Epithelial cell of proximal tubule (primary cell): ENCODE results near the gene CCNYL1. TPM values are rescaled to one million over a fixed set of nuclear protein-coding genes. Genes with fewer than 3 reads are reported as not detected.
"Not testable (repeated sequence)": the region's sequence is repeated elsewhere in the genome, so short reads cannot be mapped to it uniquely, and the experiment has no call there.

Source experiments
- DNase-seq: peaks from one replicate; pipeline ENCODE4 v3.0.0-alpha.2; 2011; ENCODE audit warnings: low read depth
- H3K4me3 ChIP-seq: 2 replicates; pipeline ENCODE4 v1.5.1; 2011; ENCODE audit warnings: low read depth, mild to moderate bottlenecking, low read length
- total RNA-seq: library from RNA; depleted of rRNA; stranded (reverse); fragments of >200 nt; gene quantifications from 2 replicates; pipeline ENCODE4 v1.2.3, GENCODE V29; 2015
- TF ChIP-seq, protein P1 (sequence below): conservative IDR thresholded peaks from 2 replicates; pipeline ENCODE4 v1.5.1; 2012; ENCODE audit warnings: low read depth, mild to moderate bottlenecking, low read length

The CCNYL1 gene
- total RNA-seq, 1 donor from 2014 or later: 20.5 TPM

DNA sequence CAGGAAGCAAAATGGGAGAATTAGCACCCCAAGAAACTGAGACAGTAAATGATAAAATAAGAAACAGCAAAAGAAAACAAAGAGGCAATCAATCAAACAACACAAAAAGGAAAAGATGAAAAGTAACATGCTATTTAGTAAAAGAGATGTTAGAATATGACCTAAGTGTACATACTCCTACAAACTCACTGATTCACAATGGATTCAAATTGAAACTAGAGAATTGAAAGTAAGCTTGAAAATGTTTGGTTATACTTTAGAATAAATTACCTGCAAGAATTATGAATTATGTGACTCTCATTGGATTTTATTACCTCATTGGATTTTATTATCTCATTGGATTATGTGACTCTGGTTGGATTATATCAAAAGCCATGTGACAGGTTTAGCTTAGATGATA, 22.8 kb upstream of the CCNYL1 start:
- TF ChIP-seq, protein P1, sequence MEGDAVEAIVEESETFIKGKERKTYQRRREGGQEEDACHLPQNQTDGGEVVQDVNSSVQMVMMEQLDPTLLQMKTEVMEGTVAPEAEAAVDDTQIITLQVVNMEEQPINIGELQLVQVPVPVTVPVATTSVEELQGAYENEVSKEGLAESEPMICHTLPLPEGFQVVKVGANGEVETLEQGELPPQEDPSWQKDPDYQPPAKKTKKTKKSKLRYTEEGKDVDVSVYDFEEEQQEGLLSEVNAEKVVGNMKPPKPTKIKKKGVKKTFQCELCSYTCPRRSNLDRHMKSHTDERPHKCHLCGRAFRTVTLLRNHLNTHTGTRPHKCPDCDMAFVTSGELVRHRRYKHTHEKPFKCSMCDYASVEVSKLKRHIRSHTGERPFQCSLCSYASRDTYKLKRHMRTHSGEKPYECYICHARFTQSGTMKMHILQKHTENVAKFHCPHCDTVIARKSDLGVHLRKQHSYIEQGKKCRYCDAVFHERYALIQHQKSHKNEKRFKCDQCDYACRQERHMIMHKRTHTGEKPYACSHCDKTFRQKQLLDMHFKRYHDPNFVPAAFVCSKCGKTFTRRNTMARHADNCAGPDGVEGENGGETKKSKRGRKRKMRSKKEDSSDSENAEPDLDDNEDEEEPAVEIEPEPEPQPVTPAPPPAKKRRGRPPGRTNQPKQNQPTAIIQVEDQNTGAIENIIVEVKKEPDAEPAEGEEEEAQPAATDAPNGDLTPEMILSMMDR: no peak
- DNase-seq: no peak

DNA sequence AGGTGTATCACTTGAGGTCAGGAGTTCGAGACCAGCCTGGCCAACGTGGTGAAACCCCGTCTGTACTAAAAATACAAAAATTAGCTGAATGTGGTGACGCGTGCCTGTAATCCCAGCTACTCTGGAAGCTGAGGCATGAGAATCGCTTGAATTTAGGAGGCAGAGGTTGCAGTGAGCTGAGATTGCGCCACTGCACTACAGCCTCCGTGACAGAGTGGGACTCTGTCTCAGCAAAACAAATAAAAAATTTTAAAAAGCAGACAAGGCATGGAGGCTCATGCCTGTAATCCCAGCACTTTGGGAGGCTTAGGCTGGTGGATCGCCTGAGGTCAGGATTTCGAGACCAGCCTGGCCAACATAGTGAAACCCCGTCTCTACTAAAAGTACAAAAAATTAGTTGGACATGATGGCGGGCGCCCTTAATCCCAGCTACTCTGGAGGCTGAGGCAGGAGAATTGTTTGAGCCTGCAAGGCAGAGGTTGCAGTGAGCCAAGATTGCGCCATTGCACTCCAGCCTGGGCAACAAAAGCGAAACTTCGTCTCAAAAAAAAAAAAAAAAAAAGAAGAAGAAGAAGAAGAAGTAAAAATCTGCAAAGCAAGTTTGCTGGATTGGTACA, 20.5 kb upstream of the CCNYL1 start:
- not testable (repeated sequence) for H3K4me3 ChIP-seq, DNase-seq

More for the DNA sequence above, 22.8 kb upstream of the CCNYL1 start:
- H3K4me3 ChIP-seq: no peak overlapping the region

DNA sequence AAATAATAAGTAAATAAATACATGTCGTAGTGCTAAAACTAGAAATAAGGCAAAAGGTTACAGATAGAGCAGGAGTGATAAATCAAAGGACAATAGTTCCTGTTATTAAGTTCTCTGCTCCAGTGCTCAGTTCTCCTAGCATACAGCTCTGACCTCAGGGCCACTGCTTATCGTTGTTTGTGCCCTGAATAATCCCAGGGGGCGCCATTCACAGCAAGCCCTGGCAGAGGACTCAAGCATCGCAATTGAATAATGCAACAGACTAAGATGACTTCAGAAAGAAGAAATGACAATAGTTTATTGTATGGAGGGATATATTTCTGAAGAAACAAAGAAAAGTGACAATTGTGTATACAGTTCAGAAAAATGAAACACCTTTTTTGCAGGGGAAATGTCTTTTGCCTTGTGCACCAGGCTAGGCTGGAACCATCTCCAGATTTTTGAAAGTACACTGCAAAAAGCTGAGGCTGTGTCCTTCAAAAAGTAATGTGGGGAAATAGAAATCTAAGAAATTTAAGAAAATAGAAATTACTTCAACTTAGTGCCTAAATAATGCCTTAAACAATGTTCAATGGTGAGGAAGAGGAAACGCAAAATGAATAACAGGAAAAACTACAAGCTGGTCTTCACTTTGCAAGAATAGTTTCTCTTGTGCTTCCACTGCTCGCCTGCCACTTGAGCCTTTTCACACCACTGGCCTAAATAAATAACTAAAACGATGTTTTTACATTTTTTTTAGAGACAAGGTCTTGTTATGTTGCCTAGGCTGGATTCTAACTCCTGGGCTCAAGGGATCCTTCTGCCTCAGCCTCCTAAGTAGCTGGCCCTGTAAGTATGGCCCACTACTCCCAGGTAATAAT, 19.0 kb upstream of the CCNYL1 start:
- H3K4me3 ChIP-seq: no peak overlapping the region
- DNase-seq: no peak
- TF ChIP-seq, protein P1: peak; percentile 72

DNA sequence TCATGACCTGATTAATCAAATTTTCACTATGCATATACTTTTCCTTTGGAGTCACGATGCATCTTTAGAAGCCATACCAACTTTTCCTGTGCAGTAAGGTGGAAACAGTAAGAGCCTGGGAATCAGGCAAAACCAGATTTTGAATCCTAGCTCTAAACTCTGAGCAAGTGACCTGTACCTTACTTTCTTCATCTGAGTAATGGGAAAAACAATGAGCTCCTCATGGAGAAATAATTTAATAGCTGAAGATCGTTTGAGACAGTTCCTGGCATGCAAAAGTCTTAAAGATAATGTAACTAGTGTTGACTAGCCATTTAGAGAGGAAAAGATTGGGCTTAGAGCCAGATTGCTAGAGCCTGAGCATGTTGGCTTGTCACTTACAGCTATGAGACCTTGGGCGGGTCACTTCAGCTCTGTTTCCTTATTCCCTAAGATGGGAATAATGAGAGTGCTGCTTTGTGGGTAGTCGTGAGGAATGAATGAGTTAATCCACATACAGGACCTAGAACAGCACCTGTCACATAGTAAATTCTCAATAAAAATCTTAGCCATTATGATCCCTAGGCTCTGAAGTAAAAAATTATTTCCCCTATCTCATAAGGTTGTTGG, 17.7 kb upstream of the CCNYL1 start:
- H3K4me3 ChIP-seq: no peak overlapping the region
- DNase-seq: no peak
- TF ChIP-seq, protein P1: no peak

DNA sequence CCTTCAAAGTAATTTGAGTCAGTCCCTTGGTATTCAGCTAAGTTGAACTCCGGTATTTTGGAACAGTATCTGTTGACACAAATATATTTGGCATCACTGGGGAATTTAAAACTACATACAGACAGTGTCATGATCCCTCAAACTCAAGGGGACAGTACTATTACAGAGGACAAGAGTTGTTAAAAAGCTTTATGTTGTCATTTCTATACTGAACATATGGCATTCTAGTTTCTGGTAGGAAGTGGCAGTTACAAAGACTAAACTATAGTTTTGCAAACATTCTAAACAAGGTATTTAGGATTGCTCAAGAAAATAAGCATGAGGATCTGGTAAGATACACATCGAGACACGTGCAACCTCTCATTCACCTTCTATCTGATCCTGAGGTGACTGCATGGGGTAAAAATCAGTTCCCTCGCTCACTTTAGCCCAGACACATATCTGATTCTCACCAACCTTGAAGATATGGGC, 16.6 kb upstream of the CCNYL1 start:
- no peak for DNase-seq
- TF ChIP-seq, protein P1: no peak
- H3K4me3 ChIP-seq: no peak overlapping the region

DNA sequence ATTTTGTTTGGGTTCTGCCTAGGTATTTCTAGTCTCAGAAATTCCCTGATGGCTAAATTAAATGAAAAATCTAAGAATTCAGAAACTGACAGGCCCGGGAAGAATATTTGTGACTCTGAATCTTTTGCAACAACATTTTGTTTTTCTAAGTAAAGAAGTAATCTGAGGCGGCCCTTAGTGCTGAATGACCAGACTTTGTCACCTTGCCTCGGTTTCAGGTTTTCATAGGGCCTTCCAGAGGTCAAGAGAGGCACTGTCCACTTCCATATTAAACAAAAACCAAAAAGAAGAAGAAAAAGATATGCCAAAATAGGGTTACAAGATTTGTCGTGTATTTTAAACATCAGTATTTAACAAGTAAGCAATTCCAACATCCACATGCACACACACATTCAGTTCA, 16.1 kb upstream of the CCNYL1 start:
- TF ChIP-seq, protein P1: no peak
- no peak for DNase-seq
- no peak overlapping the region for H3K4me3 ChIP-seq

DNA sequence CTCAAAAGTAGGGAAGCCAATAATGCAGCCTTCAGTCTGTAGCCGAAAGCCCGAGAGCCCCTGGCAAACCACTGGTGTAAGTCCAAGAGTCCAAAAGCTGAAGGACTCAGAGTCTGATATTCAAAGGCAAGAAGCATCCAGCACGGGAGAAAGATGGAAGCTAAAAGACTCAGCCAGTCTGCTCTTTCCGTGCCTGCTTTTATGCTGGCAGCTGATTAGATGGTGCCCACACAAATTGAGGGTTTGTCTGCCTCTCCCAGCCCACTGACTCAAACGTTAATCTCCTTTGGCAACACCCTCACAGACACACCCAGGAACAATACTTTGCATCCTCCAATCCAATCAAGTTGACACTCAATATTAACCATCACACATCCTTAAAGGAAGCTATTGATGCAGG, 14.5 kb upstream of the CCNYL1 start:
- not testable (repeated sequence) for DNase-seq

More for the DNA sequence above, 14.5 kb upstream of the CCNYL1 start:
- not testable (repeated sequence) for H3K4me3 ChIP-seq
